Measurements from ENCODE around the gene PLA2G4E.
A peak's percentile ranks its signal among the peaks of the same experiment; 100 is the strongest.

PLA2G4E gene

DNA sequence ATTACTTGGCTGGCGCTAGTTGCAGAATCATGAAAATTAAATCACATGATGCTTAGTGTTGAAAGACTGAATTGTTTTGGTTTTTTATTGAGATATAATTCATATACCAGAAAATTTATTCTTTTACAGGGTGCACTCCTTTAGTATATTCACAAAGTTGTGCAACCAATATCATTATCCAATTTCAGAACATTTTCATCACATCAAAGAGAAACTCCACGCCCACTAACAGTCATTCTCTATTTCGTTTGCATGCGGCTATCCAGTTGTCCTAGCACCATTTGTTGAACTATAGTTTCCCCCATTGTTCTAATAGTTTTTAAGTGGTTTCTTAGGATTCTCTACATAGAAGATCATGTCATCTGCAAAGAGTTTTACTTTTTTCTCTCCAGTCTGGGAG is 52.1 kb downstream of the PLA2G4E start:
- TF ChIP-seq, protein P1, sequence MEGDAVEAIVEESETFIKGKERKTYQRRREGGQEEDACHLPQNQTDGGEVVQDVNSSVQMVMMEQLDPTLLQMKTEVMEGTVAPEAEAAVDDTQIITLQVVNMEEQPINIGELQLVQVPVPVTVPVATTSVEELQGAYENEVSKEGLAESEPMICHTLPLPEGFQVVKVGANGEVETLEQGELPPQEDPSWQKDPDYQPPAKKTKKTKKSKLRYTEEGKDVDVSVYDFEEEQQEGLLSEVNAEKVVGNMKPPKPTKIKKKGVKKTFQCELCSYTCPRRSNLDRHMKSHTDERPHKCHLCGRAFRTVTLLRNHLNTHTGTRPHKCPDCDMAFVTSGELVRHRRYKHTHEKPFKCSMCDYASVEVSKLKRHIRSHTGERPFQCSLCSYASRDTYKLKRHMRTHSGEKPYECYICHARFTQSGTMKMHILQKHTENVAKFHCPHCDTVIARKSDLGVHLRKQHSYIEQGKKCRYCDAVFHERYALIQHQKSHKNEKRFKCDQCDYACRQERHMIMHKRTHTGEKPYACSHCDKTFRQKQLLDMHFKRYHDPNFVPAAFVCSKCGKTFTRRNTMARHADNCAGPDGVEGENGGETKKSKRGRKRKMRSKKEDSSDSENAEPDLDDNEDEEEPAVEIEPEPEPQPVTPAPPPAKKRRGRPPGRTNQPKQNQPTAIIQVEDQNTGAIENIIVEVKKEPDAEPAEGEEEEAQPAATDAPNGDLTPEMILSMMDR (IDR thresholded peaks at IDR 0.05) = no peak
- no peak overlapping the region for H3K4me2 ChIP-seq (ENCODE audit: low read length)
- H3K79me2 ChIP-seq = peaks cover 4% of the 10 kb centered on the region
- H3K9ac ChIP-seq = no peak overlapping the region
- H3K27me3 ChIP-seq (ENCODE audit: control insufficient read depth, insufficient read depth, low read length) = no peaks in the 10 kb centered on the region
- no peaks in the 10 kb centered on the region for H3K36me3 ChIP-seq (ENCODE audit: control insufficient read depth, insufficient read depth, low read length)
- H3K27ac ChIP-seq = no peak overlapping the region
- H2AFZ ChIP-seq = no peak overlapping the region
- no peaks in the 10 kb centered on the region for H3K9me3 ChIP-seq (ENCODE audit: control insufficient read depth, low read length)
- peaks cover 3% of the 10 kb centered on the region for H3K4me1 ChIP-seq
- H3K4me3 ChIP-seq (ENCODE audit: low read depth, low read length) = no peak overlapping the region

DNA sequence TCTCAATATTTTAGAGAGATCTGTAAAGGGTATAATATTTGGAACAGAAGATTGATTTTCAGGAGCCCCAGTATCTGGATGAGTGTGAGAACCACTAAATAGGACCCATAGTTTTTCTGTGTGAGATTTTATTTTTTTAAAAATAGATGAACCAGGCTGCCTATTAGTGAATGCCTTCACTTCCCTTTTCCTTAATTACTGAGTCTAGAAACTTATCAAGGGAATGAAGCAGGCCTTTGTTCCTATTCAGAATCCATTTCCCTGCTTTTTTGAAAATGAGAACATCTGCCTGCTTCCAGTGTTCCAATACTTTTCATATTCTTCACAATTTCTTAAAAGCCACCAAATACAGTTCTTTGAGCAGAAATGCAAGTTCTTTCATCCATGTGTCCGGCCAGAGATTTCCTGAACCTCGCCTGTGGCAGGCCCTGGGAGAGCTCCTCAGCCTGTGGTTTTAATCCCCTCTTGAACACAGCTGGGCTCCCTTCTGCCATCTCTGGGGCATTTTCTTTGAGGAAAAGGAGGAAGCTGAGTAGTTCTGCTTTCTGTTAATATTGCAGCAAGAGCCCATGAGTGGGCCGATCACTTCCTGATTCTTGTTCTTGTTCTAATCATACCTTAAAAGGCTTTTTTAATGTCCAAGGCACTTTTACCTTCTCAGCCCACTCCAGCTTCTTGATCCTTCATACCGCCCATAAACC is 53.2 kb downstream of the PLA2G4E start:
- H3K4me1 ChIP-seq = peaks cover 3% of the 10 kb centered on the region
- H2AFZ ChIP-seq = no peak overlapping the region
- TF ChIP-seq, protein P1 (IDR thresholded peaks at IDR 0.05) = no peak
- no peak overlapping the region for H3K4me2 ChIP-seq (ENCODE audit: low read length)
- no peaks in the 10 kb centered on the region for H3K36me3 ChIP-seq (ENCODE audit: control insufficient read depth, insufficient read depth, low read length)
- no peak overlapping the region for H3K9ac ChIP-seq
- H3K79me2 ChIP-seq = peaks cover 4% of the 10 kb centered on the region
- no peak overlapping the region for H3K4me3 ChIP-seq (ENCODE audit: low read depth, low read length)
- no peaks in the 10 kb centered on the region for H3K9me3 ChIP-seq (ENCODE audit: control insufficient read depth, low read length)
- no peaks in the 10 kb centered on the region for H3K27me3 ChIP-seq (ENCODE audit: control insufficient read depth, insufficient read depth, low read length)
- peak overlapping the region; percentile 36 for H3K27ac ChIP-seq

DNA sequence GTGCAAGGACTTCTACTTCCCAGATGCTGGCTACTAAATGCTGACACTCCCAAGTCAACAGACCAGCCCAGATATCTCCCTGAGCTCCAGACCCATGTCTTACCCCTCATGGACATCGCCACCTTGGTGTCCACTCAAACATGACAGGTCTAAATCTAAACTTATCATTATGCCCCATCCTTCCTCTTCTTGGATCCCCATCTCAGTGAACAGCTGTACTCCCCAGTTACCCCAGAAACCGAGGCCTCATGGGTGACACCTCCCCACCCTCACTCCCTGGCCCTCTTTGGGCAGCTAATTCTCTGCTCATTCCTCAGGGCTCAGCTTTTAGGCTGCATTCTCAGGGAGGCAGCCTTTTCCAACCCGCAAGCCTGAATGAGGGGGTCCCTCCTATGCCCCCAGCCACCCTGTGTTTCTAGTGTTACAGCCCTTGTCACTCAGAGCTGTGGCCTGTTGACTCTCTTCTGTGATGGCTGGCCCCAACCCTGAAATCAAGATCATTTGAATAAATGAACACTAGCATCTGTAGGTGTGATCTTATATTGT is 53.8 kb downstream of the PLA2G4E start:
- H3K27me3 ChIP-seq (ENCODE audit: control insufficient read depth, insufficient read depth, low read length) = no peaks in the 10 kb centered on the region
- no peak overlapping the region for H2AFZ ChIP-seq
- H3K27ac ChIP-seq = peak overlapping the region; percentile 39
- peaks cover 3% of the 10 kb centered on the region for H3K4me1 ChIP-seq
- no peak overlapping the region for H3K9ac ChIP-seq
- H3K79me2 ChIP-seq = peaks cover 4% of the 10 kb centered on the region
- H3K4me2 ChIP-seq (ENCODE audit: low read length) = no peak overlapping the region
- no peaks in the 10 kb centered on the region for H3K36me3 ChIP-seq (ENCODE audit: control insufficient read depth, insufficient read depth, low read length)
- H3K4me3 ChIP-seq (ENCODE audit: low read depth, low read length) = no peak overlapping the region
- H3K9me3 ChIP-seq (ENCODE audit: control insufficient read depth, low read length) = no peaks in the 10 kb centered on the region
- TF ChIP-seq, protein P1 (IDR thresholded peaks at IDR 0.05) = no peak

DNA sequence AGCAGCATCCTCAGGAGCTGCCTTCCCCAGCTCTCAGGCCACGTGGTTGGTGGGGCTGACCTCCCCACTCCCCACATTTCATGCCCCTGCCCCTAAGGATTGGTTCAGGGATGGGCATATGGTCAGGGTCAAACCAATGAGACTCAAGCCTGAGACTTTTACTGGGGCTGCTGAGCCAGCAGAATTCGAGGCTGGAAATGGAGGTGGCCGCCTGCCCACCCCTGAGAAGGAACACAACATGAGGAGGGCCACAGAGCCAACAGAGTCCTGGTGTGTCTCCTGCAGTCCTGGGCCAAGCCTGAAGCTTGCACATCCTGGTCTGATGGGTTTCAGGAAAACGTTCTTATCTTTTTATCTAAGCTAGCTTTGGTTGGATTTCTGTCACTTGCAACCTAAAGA is 54.4 kb downstream of the PLA2G4E start:
- no peaks in the 10 kb centered on the region for H3K27me3 ChIP-seq (ENCODE audit: control insufficient read depth, insufficient read depth, low read length)
- no peaks in the 10 kb centered on the region for H3K36me3 ChIP-seq (ENCODE audit: control insufficient read depth, insufficient read depth, low read length)
- H3K4me2 ChIP-seq (ENCODE audit: low read length) = no peak overlapping the region
- TF ChIP-seq, protein P1 (IDR thresholded peaks at IDR 0.05) = no peak
- H2AFZ ChIP-seq = no peak overlapping the region
- H3K27ac ChIP-seq = peak overlapping the region; percentile 24
- H3K9ac ChIP-seq = no peak overlapping the region
- no peaks in the 10 kb centered on the region for H3K9me3 ChIP-seq (ENCODE audit: control insufficient read depth, low read length)
- H3K4me1 ChIP-seq = peaks cover 3% of the 10 kb centered on the region
- no peak overlapping the region for H3K4me3 ChIP-seq (ENCODE audit: low read depth, low read length)
- H3K79me2 ChIP-seq = peaks cover 4% of the 10 kb centered on the region
